ENCODE measurements around the gene ITGB6.

DNA sequence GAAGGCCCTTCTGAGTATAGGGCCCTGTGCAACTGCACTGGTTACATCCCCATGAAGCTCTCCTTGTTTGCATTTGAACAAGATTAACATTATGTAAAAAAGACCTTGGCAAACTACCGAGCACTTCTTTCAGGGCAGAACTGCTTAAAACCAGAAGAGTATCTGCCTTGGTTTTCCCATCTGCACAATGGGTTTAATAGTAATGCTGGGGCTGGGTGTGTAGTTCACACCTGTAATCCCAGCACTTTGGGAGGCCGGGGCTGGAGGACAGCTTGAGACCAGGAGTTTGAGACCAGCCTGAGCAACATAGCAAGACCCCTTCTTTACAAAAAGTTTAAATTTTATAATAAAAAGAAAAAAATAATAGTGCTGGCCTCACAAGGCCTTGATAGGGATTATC is 146.1 kb downstream of the ITGB6 start:
- TF ChIP-seq, protein P1, sequence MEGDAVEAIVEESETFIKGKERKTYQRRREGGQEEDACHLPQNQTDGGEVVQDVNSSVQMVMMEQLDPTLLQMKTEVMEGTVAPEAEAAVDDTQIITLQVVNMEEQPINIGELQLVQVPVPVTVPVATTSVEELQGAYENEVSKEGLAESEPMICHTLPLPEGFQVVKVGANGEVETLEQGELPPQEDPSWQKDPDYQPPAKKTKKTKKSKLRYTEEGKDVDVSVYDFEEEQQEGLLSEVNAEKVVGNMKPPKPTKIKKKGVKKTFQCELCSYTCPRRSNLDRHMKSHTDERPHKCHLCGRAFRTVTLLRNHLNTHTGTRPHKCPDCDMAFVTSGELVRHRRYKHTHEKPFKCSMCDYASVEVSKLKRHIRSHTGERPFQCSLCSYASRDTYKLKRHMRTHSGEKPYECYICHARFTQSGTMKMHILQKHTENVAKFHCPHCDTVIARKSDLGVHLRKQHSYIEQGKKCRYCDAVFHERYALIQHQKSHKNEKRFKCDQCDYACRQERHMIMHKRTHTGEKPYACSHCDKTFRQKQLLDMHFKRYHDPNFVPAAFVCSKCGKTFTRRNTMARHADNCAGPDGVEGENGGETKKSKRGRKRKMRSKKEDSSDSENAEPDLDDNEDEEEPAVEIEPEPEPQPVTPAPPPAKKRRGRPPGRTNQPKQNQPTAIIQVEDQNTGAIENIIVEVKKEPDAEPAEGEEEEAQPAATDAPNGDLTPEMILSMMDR (IDR thresholded peaks at IDR 0.05): no peak
- no peak for TF ChIP-seq POLR2A (IDR thresholded peaks at IDR 0.05)

Data from thyroid gland (tissue), 4 donors.